HEK293 (cell line): ENCODE results near the gene PPP2R2B.

Source experiments
- CTCF ChIP-seq: fragments of 450-650 bp; formaldehyde crosslinking; IDR thresholded peaks from 2 replicates; pipeline ENCODE4 v1.5.1; 2016; ENCODE audit warnings: missing biosample characterization, missing genetic modification characterization
- HOXC10 ChIP-seq: sonication (generic); formaldehyde crosslinking; IDR thresholded peaks from 2 replicates; pipeline ENCODE4 v1.8.1; 2023; ENCODE audit warnings: mild to moderate bottlenecking, missing genetic modification reagents
- PRDM1 ChIP-seq: fragments of 450-650 bp; formaldehyde crosslinking; IDR thresholded peaks from 2 replicates; pipeline ENCODE4; 2016; ENCODE audit warnings: missing biosample characterization, missing genetic modification characterization
- PRDM2 ChIP-seq: fragments of 450-650 bp; formaldehyde crosslinking; IDR thresholded peaks from 2 replicates; pipeline ENCODE4 v1.5.1; 2016; ENCODE audit warnings: missing biosample characterization, missing genetic modification characterization, borderline replicate concordance
- ZNF155 ChIP-seq: fragments of 450-650 bp; formaldehyde crosslinking; IDR thresholded peaks from 2 replicates; pipeline ENCODE4 v1.5.1; 2016; ENCODE audit warnings: missing biosample characterization, missing genetic modification characterization
- ZNF426 ChIP-seq: fragments of 450-650 bp; formaldehyde crosslinking; IDR thresholded peaks from 2 replicates; pipeline ENCODE4 v1.5.1; 2017; ENCODE audit warnings: missing biosample characterization, missing genetic modification characterization, mild to moderate bottlenecking, inconsistent platforms, moderate library complexity
- ZNF544 ChIP-seq: fragments of 450-650 bp; formaldehyde crosslinking; IDR thresholded peaks from 2 replicates; pipeline ENCODE4 v1.5.0; 2017; ENCODE audit warnings: missing biosample characterization, missing genetic modification characterization
- ZNF639 ChIP-seq: fragments of 450-650 bp; formaldehyde crosslinking; IDR thresholded peaks from 2 replicates; pipeline ENCODE4 v1.5.1; 2016; ENCODE audit warnings: missing biosample characterization, missing genetic modification characterization

- TF ChIP-seq ZNF426 (tag by site-specific recombination) (no peak), PRDM1 (tag by site-specific recombination) (no peak), CTCF (tag by site-specific recombination) (no peak), ZNF639 (tag by site-specific recombination) (no peak), ZNF155 (tag by site-specific recombination) (no peak), ZNF544 (tag by site-specific recombination) (no peak), HOXC10 (CRISPR knock-in tag) (no peak), PRDM2 (tag by site-specific recombination) (no peak)
Measured at GRCh38 chr5:146592352-146592751, 286.2 kb downstream of the PPP2R2B start.
